ENCODE measurements around the gene CREB1.

The CREB1 gene

DNA sequence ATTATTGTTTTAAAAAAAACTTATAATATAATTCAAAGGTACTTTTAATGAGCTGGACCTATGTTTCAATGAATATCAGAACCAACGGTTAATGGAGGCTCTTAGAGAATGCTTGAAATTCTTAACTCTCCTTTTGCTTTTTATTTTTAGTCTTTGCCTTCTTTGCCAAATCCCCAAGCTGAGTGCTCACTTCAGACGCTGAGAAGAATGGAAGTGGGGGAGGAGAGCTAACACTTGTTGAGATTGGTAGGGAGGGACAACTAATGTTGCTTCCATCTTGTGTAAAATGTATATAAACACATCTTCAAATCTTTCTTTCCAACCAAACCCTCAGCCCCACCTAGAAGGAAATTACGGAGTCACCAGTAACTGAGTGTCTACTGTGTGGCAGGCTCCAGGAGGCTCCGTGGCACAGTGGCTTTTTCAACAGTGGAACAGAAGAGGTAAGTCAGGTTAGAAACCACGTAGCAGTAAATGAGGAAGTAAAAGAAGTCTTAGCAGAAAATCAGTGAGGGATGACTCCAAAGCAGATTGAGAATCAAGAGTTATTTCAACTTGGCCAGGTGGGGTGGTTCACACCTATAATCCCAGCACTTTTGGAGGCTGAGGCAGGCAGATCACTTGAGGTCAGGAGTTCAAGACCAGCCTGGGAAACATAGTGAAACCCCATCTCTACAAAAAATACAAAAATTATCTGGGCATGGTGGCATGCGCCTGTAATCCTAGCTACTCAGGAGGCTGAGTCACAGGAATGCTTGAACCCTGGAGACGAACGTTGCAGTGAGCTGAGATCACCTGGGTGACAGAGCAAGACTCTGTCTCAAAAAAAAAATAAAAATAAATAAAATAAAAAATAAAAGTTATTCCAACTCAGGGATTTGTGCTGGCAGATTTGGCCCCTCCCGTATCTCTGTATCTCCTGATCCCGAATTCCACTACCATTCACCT, 45.0 kb upstream of the CREB1 start:
- TF ChIP-seq, protein P1, sequence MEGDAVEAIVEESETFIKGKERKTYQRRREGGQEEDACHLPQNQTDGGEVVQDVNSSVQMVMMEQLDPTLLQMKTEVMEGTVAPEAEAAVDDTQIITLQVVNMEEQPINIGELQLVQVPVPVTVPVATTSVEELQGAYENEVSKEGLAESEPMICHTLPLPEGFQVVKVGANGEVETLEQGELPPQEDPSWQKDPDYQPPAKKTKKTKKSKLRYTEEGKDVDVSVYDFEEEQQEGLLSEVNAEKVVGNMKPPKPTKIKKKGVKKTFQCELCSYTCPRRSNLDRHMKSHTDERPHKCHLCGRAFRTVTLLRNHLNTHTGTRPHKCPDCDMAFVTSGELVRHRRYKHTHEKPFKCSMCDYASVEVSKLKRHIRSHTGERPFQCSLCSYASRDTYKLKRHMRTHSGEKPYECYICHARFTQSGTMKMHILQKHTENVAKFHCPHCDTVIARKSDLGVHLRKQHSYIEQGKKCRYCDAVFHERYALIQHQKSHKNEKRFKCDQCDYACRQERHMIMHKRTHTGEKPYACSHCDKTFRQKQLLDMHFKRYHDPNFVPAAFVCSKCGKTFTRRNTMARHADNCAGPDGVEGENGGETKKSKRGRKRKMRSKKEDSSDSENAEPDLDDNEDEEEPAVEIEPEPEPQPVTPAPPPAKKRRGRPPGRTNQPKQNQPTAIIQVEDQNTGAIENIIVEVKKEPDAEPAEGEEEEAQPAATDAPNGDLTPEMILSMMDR (IDR thresholded peaks at IDR 0.05; ENCODE audit: low read depth, low read length, missing control alignments): no peak
- no peak for DNase-seq (ENCODE audit: low read depth)
- no peak overlapping the region for H3K4me3 ChIP-seq (ENCODE audit: low read depth, low read length)

DNA sequence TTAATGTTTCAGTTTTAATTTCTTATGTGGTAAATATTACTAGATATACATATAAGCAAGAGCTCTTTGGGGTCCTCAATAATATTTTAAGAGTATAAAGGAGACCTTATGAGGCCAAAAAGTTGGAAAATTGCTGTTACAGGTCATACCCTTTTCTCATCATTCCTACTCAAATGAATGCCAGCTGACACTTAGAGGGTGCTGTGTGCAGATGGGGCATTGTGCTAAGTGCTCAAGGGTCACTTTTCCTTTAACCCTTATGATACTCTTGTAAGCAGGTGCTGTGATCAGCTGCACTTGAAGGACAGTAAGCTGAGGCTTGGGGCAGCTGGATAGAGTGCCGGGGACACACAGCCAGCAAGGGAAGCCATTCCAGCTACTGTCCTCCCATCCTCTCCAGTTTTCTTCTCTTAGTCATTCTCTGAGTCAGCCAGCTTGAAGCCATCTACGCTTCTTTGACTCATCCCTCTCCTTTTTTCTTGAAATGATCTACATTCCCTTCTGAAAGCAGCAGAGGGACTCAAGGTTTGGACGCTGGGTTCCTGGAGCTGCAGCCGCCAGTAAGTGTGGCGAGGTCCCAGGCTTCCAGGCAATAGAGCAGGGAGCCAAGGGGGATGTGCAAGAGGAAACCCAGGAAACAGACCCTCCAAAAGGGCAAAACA, 42.0 kb upstream of the CREB1 start:
- DNase-seq (ENCODE audit: low read depth): no peak
- TF ChIP-seq, protein P1 (IDR thresholded peaks at IDR 0.05; ENCODE audit: low read depth, low read length, missing control alignments): no peak

DNA sequence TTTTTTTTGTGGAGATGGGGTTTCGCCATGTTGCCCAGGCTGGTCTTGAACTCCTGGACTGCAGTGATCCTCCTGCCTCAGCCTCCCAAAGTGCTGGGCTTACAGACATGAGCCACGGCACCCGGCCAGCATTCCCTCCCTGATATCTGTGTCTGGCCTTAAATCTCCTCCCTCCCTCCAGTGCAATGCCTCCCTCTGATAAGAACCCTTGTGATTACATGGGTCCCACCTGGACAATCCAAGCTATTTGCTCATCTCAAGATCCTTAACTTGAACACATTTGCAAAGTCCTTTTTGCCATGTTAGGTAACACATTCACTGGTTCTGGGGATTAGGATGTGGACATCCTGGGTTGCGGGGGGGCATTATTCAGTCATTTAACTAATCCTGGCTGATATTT, 40.5 kb upstream of the CREB1 start:
- H3K4me3 ChIP-seq (ENCODE audit: low read depth, low read length): no peak overlapping the region
- DNase-seq (ENCODE audit: low read depth): no peak
- TF ChIP-seq, protein P1 (IDR thresholded peaks at IDR 0.05; ENCODE audit: low read depth, low read length, missing control alignments): no peak

More for the DNA sequence above, 42.0 kb upstream of the CREB1 start:
- H3K4me3 ChIP-seq (ENCODE audit: low read depth, low read length): no peak overlapping the region

DNA sequence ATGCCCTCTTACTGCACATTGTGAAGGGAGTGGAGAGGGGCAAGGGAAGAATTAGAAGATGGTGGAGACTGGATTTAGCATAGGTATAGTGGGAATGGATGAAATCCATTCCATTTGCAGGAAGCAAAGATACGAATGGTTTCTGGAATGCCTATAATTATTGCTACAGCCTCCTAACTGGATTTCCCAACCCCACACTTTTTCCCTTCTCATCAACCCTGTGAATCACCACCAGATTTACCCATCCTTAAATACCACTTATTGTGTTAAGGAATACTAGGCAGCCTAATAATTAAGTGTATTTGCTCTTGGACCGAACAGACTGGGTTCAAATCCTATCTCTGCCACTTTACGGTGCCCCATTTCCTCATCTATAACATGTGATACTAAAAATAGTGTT, 39.3 kb upstream of the CREB1 start:
- TF ChIP-seq, protein P1 (IDR thresholded peaks at IDR 0.05; ENCODE audit: low read depth, low read length, missing control alignments): no peak
- no peak for DNase-seq (ENCODE audit: low read depth)
- H3K4me3 ChIP-seq (ENCODE audit: low read depth, low read length): no peak overlapping the region

DNA sequence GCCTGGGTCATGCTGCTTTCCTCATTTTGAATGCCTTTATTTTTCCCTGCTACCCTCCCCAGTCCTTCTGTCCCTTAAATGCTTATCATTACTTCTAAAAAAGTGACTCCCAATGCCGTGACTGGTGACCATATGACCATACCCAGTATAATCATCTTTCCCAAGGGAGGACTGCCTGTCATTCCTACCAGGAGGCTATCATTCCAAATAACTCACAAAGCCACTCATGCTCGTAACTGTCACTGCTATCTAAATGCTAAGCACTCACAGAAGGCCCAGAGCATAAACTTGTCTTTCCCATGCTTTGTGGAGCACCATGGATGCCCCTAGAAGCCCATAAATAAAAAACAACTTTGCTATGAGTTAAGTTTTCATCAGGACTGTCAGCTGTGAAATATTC, 38.7 kb upstream of the CREB1 start:
- DNase-seq (ENCODE audit: low read depth): no peak
- H3K4me3 ChIP-seq (ENCODE audit: low read depth, low read length): no peak overlapping the region
- TF ChIP-seq, protein P1 (IDR thresholded peaks at IDR 0.05; ENCODE audit: low read depth, low read length, missing control alignments): no peak

DNA sequence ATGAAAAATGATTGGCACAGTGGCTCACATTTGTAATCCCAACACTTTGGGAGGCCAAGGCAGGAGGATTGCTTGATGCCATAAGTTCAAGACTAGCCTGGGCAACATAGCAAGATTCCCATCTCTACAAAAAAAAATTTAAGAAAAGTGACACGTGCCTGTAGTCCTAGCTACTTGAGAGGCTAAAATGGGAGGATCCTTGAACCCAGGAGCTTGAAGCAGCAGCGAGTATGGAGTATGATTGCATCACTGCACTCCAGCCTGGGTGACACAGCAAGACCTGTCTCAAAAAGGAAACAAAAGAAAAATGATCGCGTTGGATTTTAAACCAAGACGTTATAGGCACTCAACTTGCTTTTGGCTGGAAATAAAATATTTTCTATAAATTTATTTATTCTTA, 37.8 kb upstream of the CREB1 start:
- TF ChIP-seq, protein P1 (IDR thresholded peaks at IDR 0.05; ENCODE audit: low read depth, low read length, missing control alignments): no peak
- no peak for DNase-seq (ENCODE audit: low read depth)
- no peak overlapping the region for H3K4me3 ChIP-seq (ENCODE audit: low read depth, low read length)

Measured in GM12864 (cell line).